ENCODE data around the gene BRIP1. TPM values are rescaled to one million over a fixed set of nuclear protein-coding genes. Genes with fewer than 3 reads are reported as not detected.

BRIP1 gene
- total and polyA plus RNA-seq, 10 of the 15 experiments (the other 5 are each of a cell fraction or from before 2014, with no cell fraction given), result 4.0 to 24.2 (median 12.8) TPM

DNA sequence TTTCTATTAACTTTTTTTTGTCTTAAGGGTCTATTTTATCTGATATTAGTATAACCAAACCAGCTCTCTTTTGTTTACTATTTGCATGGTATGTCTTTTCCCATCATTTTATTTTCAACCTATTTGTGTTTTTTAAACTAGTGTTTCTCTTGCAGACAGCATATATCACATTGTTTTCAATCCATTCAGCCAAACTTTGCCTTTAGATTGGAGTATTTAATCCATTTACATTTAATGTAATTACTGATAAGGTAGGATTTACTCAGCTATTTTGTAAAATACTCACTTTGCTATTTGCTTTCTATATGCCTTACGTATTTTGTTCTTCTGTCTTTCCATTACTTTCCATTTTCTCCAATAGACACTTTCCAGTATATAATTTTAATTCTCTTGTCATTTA lies 164.3 kb downstream of the BRIP1 start:
- TF ChIP-seq CHD1 (IDR thresholded peaks at IDR 0.05; ENCODE audit: low read depth, low read length) (no peak), HDGF (IDR thresholded peaks at IDR 0.05) (no peak)
- H3K4me1 ChIP-seq (ENCODE audit: control insufficient read depth, insufficient read depth, low read length), result no peaks in the 10 kb centered on the region
- POLR2A ChIA-PET, result no interaction called here
- no peak overlapping the region for H3K4me3 ChIP-seq
- H3K27me3 ChIP-seq (replicated peaks in 1 of 2; ENCODE audit: control insufficient read depth in 2 of 2, insufficient read depth in 2 of 2, low read length in 1 of 2), result no peaks in the 10 kb centered on the region
- ATAC-seq (no peak), FAIRE-seq (no peak), DNase-seq (ENCODE audit: low read depth, low spot score) (no peak)
- H3K36me3 ChIP-seq (ENCODE audit: control insufficient read depth in 2 of 2, insufficient read depth in 2 of 2, low read length in 1 of 2), result no peaks in the 10 kb centered on the region
- no peaks in the 10 kb centered on the region for H3K79me2 ChIP-seq (ENCODE audit: control insufficient read depth, insufficient read depth, low read length)
- 100% methylated on average over 1 of the region's 1 CpG for WGBS (ENCODE audit: insufficient coverage, insufficient replicate concordance, low lambda C conversion rate, missing lambda C conversion rate)
- no peak overlapping the region for H3K27ac ChIP-seq (ENCODE audit: control insufficient read depth, insufficient read depth)
- H3K9me3 ChIP-seq (replicated peaks; ENCODE audit: control insufficient read depth, insufficient read depth, low read length), result peaks cover 5% of the 10 kb centered on the region; the same call in 2 of the 3 replicates
- no peak overlapping the region for H2AFZ ChIP-seq (ENCODE audit: control insufficient read depth, low read depth, low read length)
- CTCF ChIA-PET, result interaction anchor here (1.5 kb wide), 1 partner anchor 14 kb away, joined by 3 read pairs; no protein-coding TSS in a partner anchor
- intact Hi-C loops (cut with micrococcal nuclease; ENCODE audit: unreplicated experiment) (no loop called here), in situ Hi-C loops (cut with MboI) (no loop called here)
- H3K4me2 ChIP-seq (ENCODE audit: control insufficient read depth, insufficient read depth), result no peak overlapping the region
- RAD21 ChIA-PET (ENCODE audit: unreplicated experiment), result no interaction called here
- no TSS peak for BruUV-seq (replicated peaks)
- SMC1A ChIA-PET (ENCODE audit: uncharacterized antibody, unreplicated experiment), result interaction anchor here (1.0 to 1.7 kb wide), 2 partner anchors 16 to 27 kb away, joined by 3 read pairs; no protein-coding TSS in a partner anchor
- H4K20me1 ChIP-seq (ENCODE audit: control insufficient read depth, insufficient read depth), result no peaks in the 10 kb centered on the region
- no peak overlapping the region for H3K9ac ChIP-seq (ENCODE audit: control insufficient read depth, insufficient read depth, low read length)

DNA sequence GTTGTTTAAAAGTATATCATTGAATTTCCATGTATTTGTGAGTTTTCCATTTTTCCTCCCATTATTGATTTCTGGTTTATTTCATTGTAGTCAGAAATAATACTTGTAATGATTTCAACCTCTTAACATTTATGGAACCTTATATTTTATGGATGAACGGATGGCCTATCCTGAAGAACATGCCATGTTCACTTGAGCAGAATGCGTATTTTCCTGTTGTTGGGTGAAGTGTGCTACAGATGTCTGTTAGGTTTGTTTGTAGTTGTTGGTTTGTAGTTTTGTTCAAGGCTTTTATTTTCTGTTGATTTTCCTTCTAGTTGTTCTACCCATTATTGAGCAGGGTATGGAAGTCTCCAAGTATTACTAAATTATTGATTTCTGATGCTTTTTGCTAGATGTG lies 165.1 kb downstream of the BRIP1 start:
- no peak overlapping the region for H3K4me3 ChIP-seq
- ChIA-PET RAD21 (ENCODE audit: unreplicated experiment) (no interaction called here), POLR2A (no interaction called here), CTCF (interaction anchor here (1.5 kb wide), 1 partner anchor 15 kb away, joined by 3 read pairs; no protein-coding TSS in a partner anchor), SMC1A (ENCODE audit: uncharacterized antibody, unreplicated experiment) (interaction anchor here (0.6 to 1.7 kb wide), 2 partner anchors 26 to 324 kb away, joined by 3 read pairs; no protein-coding TSS in a partner anchor)
- in situ Hi-C loops (cut with MboI) (no loop called here), intact Hi-C loops (cut with micrococcal nuclease; ENCODE audit: unreplicated experiment) (no loop called here)
- peaks cover 5% of the 10 kb centered on the region; the same call in 2 of the 3 replicates for H3K9me3 ChIP-seq (replicated peaks; ENCODE audit: control insufficient read depth, insufficient read depth, low read length)
- FAIRE-seq, result no peak
- no peak for DNase-seq (ENCODE audit: low read depth, low spot score)
- no peak overlapping the region for H3K27ac ChIP-seq (ENCODE audit: control insufficient read depth, insufficient read depth)
- no peak overlapping the region for H2AFZ ChIP-seq (ENCODE audit: control insufficient read depth, low read depth, low read length)
- no peaks in the 10 kb centered on the region for H4K20me1 ChIP-seq (ENCODE audit: control insufficient read depth, insufficient read depth)
- no TSS peak for BruUV-seq (replicated peaks)
- H3K36me3 ChIP-seq (ENCODE audit: control insufficient read depth in 2 of 2, insufficient read depth in 2 of 2, low read length in 1 of 2), result no peaks in the 10 kb centered on the region
- H3K4me1 ChIP-seq (ENCODE audit: control insufficient read depth, insufficient read depth, low read length), result no peaks in the 10 kb centered on the region
- 100% methylated on average over 2 of the region's 2 CpGs for WGBS (ENCODE audit: insufficient coverage, insufficient replicate concordance, low lambda C conversion rate, missing lambda C conversion rate)
- no peaks in the 10 kb centered on the region for H3K27me3 ChIP-seq (replicated peaks in 1 of 2; ENCODE audit: control insufficient read depth in 2 of 2, insufficient read depth in 2 of 2, low read length in 1 of 2)
- no peaks in the 10 kb centered on the region for H3K79me2 ChIP-seq (ENCODE audit: control insufficient read depth, insufficient read depth, low read length)
- TF ChIP-seq ETV6 (conservative IDR thresholded peaks at IDR 0.05 in 1 of 2, IDR thresholded peaks at IDR 0.05 in 1 of 2; ENCODE audit: borderline replicate concordance in 1 of 2, low read depth in 1 of 2) (peak in 1 of 2 experiments; percentile 52; a peak in 1 of 4 replicates), PAX8 (IDR thresholded peaks at IDR 0.05) (no peak), ASH2L (IDR thresholded peaks at IDR 0.05; ENCODE audit: borderline replicate concordance, low read depth) (no peak), SUPT20H (IDR thresholded peaks at IDR 0.05; ENCODE audit: borderline replicate concordance, control insufficient read depth, low read depth, low read length) (no peak), NFXL1 (IDR thresholded peaks at IDR 0.05; ENCODE audit: borderline replicate concordance) (peak; percentile 82; the same call in 1 of the 2 replicates)
- no peak overlapping the region for H3K9ac ChIP-seq (ENCODE audit: control insufficient read depth, insufficient read depth, low read length)
- ATAC-seq, result no peak
- H3K4me2 ChIP-seq (ENCODE audit: control insufficient read depth, insufficient read depth), result no peak overlapping the region
